Erythroblast (primary cell): ENCODE data around the gene TENM4.

Source experiments
- GATA1 ChIP-seq: IDR thresholded peaks from 2 replicates; pipeline ENCODE4 v1.6.1; 2011; ENCODE audit warnings: low read depth, mild to moderate bottlenecking, control low read depth, low read length, moderate library complexity
- POLR2A ChIP-seq: IDR thresholded peaks from 2 replicates; pipeline ENCODE4 v1.6.1; 2011; ENCODE audit warnings: mild to moderate bottlenecking, low read length

DNA sequence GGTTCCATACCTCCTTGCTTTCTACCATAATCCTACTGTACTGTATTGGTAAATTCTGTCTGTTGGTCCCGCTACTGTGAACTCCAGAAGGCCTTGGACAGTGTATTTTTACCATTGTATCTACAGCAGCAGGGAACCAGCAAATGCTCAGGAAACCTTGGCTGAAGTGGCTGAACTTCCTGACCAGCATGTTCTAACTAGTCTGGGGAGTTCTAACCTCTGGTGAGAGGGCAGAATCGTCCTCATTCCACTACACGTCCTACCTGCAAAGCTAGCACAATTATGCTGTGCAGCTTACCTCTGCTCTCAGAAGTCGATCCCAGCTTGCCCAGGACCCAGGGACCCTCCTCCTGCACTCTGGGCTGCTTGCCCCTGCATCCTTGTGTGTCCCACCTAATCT lies 283.1 kb downstream of the TENM4 start:
- TF ChIP-seq POLR2A (no peak), GATA1 (no peak)
